Stomach (tissue), 9 donors: Measurements from ENCODE around the gene UNC5A. TPM values are rescaled to one million over a fixed set of nuclear protein-coding genes. Genes with fewer than 3 reads are reported as not detected.

Experiments
- DNase-seq, 2 donors: peaks; one replicate each; pipeline versions ENCODE4 v3.0.0 to v3.0.0-alpha.2; 2013 to 2019
- H3K27ac ChIP-seq, 5 donors: fragments of 200-600 bp in 4 of 5; sonication (generic) in 4 of 5; one replicate each; pipeline ENCODE4 v1.5.1; 2013 to 2019; ENCODE audit warnings: mild to moderate bottlenecking in 1 of 5, moderate library complexity in 1 of 5
- H3K27me3 ChIP-seq, 3 donors: fragments of 200-600 bp; sonication (generic); one replicate each; pipeline ENCODE4 v1.5.1; 2017 to 2019; ENCODE audit warnings: mixed run types in 1 of 3
- H3K36me3 ChIP-seq, 4 donors: fragments of 200-600 bp; sonication (generic); 1 replicate in 3 of 4; 2 replicates in 1 of 4; pipeline ENCODE4 v1.5.1; 2016 to 2019
- H3K4me1 ChIP-seq, 4 donors: fragments of 200-600 bp; sonication (generic); one replicate each; pipeline ENCODE4 v1.5.1; 2016 to 2019
- H3K4me3 ChIP-seq, 4 donors: fragments of 200-600 bp; sonication (generic) in 3 of 4; one replicate each; pipeline ENCODE4 v1.5.1; 2016 to 2019; ENCODE audit warnings: mild to moderate bottlenecking in 1 of 4
- H3K9me3 ChIP-seq, 4 donors: fragments of 200-600 bp; sonication (generic); one replicate each; pipeline ENCODE4 v1.5.1; 2016 to 2019
- EP300 ChIP-seq: sonication (generic); formaldehyde crosslinking; IDR thresholded peaks from one replicate; pipeline ENCODE4 v1.6.1; 2017; ENCODE audit warnings: antibody characterized with exemption
- POLR2A ChIP-seq, 4 donors: fragments of 450-650 bp; IDR thresholded peaks; one replicate each; pipeline ENCODE4 v1.6.1; 2016; ENCODE audit warnings: antibody characterized with exemption in 4 of 4, control low read depth in 2 of 4, mild to moderate bottlenecking in 1 of 4, moderate library complexity in 1 of 4
- POLR2AphosphoS5 ChIP-seq, 3 donors: sonication (generic); formaldehyde crosslinking; IDR thresholded peaks; one replicate each; pipeline ENCODE4 v1.6.1; 2016; ENCODE audit warnings: antibody characterized with exemption in 3 of 3
- WGBS, 5 donors: extraction: QIAGEN DNeasy Blood & Tissue Kit in 3 of 5; methylation state at CpG; one replicate each; pipeline versions ENCODE4 v1.1.5 to v1.1.7; 2013 to 2018; 5-methylcytosine and 5-hydroxymethylcytosine counted together
- intact Hi-C: fragments of 100-400 bp; cut with DNase I; formaldehyde crosslinking; loops from one replicate; pipeline ENCODE4 v1.15.1; 2023; ENCODE audit warnings: low total_unique reads
- polyA plus RNA-seq, 3 donors: library from polyadenylated mRNA; stranded (reverse); fragments of 200-250 nt; gene quantifications; one replicate each; pipeline ENCODE4 v1.2.3, GENCODE V29; 2013
- total RNA-seq, 5 donors: library from RNA; depleted of rRNA; stranded (reverse); fragments of >200 nt; gene quantifications; one replicate each; pipeline versions ENCODE4 v1.1.0 to v1.2.3, GENCODE V29; 2014 to 2016
- TF ChIP-seq, protein P1 (sequence below), 7 experiments: fragments of 450-650 bp in 4 of 7; fragments of 200-600 bp in 3 of 7; sonication (generic) in 3 of 7; IDR thresholded peaks; one replicate each; pipeline ENCODE4 v1.5.1; 2016 to 2019; ENCODE audit warnings: antibody characterized with exemption in 7 of 7, control low read depth in 2 of 7, mild to moderate bottlenecking in 1 of 7
- donor health status: healthy with polysubstance abuse.
- donor health status: Bipolar disorder and iron deficiency.
- donor health status: healthy.

UNC5A gene
- total and polyA plus RNA-seq, 8 donors, result 0.08 to 0.72 (median 0.46) TPM; not detected in 4

DNA sequence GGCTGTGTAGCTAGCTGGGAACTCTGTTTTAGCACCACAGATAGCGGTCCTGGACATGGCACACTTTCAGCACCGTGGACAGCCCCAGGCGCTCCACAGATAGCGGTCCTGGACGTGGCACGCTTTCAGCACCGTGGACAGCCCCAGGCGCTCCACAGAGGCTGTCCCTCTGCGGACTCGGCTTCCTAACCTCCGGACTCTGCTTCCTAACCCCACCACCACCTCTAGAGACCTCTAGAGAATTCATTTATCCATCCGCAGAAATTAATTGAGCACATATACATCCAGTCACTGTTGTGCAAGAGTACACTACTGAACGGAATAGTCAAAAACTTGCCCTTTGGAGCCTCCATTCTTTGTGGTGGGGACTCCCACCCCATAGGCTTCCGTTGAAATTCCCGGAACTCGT, 27.4 kb downstream of the UNC5A start:
- WGBS, 5 donors, result 16 to 25% (median 23%) methylated on average over 15 to 16 of the region's 16 CpGs
- H3K27me3 ChIP-seq, result peaks cover 0 to 62% (median 16%) of the 10 kb centered on the region in 3 donors
- no peak overlapping the region for H3K4me3 ChIP-seq
- intact Hi-C loops, result no loop called here
- no peaks in the 10 kb centered on the region for H3K9me3 ChIP-seq
- DNase-seq, result peak; percentile 82 to 97
- no peaks in the 10 kb centered on the region for H3K36me3 ChIP-seq
- TF ChIP-seq POLR2A (IDR thresholded peaks at IDR 0.05), result no peak
- TF ChIP-seq POLR2AphosphoS5 (IDR thresholded peaks at IDR 0.05), result peak in 1 of 3 donors; percentile 44
- no peak overlapping the region for H3K27ac ChIP-seq
- H3K4me1 ChIP-seq, result no peaks in the 10 kb centered on the region

DNA sequence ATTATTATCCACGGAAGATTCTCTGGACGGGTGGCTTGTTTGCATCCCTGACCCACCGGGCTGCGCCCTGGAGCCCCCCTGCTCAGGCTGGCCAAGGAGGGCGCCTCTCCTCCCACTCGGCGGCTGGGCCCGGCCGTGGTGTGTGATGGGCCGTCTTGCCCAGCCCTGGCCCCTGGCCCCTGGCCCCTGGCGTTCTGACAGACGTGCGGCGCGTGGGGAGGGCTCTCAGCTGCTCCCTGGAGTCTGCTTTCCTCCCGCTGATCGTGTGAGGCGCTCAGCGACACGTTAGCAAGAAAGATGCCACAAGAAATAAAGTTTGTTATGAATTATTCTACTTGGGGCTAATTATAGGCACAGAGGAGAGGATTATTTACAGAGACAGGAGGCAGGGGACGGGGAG, 33.3 kb downstream of the UNC5A start:
- 32 to 52% (median 52%) methylated on average over 17 to 21 of the region's 21 CpGs for WGBS, 5 donors
- TF ChIP-seq, protein P1, sequence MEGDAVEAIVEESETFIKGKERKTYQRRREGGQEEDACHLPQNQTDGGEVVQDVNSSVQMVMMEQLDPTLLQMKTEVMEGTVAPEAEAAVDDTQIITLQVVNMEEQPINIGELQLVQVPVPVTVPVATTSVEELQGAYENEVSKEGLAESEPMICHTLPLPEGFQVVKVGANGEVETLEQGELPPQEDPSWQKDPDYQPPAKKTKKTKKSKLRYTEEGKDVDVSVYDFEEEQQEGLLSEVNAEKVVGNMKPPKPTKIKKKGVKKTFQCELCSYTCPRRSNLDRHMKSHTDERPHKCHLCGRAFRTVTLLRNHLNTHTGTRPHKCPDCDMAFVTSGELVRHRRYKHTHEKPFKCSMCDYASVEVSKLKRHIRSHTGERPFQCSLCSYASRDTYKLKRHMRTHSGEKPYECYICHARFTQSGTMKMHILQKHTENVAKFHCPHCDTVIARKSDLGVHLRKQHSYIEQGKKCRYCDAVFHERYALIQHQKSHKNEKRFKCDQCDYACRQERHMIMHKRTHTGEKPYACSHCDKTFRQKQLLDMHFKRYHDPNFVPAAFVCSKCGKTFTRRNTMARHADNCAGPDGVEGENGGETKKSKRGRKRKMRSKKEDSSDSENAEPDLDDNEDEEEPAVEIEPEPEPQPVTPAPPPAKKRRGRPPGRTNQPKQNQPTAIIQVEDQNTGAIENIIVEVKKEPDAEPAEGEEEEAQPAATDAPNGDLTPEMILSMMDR (IDR thresholded peaks at IDR 0.05), result no peak
- Histone ChIP-seq H3K36me3 (no peaks in the 10 kb centered on the region), H3K4me1 (no peaks in the 10 kb centered on the region), H3K27ac (no peak overlapping the region), H3K9me3 (no peaks in the 10 kb centered on the region), H3K27me3 (peaks cover 0 to 83% (median 19%) of the 10 kb centered on the region in 3 donors), H3K4me3 (no peak overlapping the region)
- DNase-seq, result no peak
- intact Hi-C loops, result no loop called here

DNA sequence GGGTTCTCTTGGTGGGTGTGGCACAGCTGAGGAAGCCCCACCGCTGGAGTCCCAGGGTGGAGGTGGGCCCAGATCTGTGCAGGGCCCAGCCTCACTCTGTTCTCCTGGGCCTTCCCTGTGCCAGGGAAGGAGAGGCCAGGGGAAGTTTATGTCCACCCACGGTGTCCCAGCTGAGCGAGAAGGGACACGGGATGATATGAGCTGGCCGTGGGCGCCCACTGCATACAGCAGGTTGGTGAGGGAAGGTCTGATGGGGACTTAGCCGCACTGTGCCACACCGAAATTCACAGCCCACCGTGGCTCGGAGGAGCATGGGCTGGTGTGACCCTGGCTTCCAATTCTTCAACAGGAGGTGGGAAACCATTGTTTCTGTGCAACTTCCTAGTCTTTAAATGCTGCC, 33.9 kb downstream of the UNC5A start:
- Histone ChIP-seq H3K27ac (no peak overlapping the region), H3K4me3 (no peak overlapping the region), H3K36me3 (no peaks in the 10 kb centered on the region), H3K27me3 (peaks cover 0 to 89% (median 19%) of the 10 kb centered on the region in 3 donors), H3K9me3 (no peaks in the 10 kb centered on the region), H3K4me1 (no peaks in the 10 kb centered on the region)
- intact Hi-C loops, result no loop called here
- WGBS, 5 donors, result 77 to 82% (median 79%) methylated on average over 9 to 10 of the region's 10 CpGs
- no peak for DNase-seq
- TF ChIP-seq POLR2A (IDR thresholded peaks at IDR 0.05) (no peak), POLR2AphosphoS5 (IDR thresholded peaks at IDR 0.05) (no peak), EP300 (no peak)
- TF ChIP-seq, protein P1 (IDR thresholded peaks at IDR 0.05), result no peak

DNA sequence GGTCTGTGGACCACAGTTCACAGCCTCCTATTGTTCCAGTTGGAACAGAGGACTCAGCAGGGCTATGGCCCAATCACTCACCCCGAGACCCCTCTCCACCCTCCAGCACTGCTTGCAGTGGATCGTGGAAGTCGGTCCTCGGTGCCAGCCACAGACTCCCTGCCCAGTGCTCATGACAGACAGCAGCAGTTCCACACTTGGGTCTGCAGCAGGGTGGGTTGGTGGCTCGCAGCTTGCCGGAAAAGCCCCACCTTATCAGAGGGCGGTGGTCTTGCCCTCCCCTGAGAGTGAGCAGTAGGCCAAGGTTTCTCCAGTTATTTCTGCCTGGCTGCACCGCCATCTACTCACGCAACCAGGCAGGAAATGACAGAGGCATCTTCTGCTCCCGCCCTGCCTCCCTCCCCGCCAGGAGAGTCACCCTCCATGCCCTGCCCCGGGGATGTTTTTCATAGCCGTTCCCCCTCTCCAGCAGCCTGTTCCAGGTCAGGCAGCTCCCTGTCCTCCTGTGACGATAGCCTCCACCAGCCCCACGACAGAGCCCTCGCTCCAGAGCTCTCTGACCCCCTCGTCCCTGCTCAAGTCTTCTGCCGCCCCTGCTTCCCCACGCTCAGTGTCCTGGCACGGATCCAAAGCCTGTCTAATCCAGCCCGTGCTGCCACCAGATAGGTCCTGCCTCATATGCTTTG, 34.5 kb downstream of the UNC5A start:
- Histone ChIP-seq H3K4me3 (no peak overlapping the region), H3K27ac (no peak overlapping the region), H3K4me1 (no peaks in the 10 kb centered on the region), H3K27me3 (peaks cover 0 to 94% (median 25%) of the 10 kb centered on the region in 3 donors), H3K9me3 (no peaks in the 10 kb centered on the region), H3K36me3 (no peaks in the 10 kb centered on the region)
- no peak for TF ChIP-seq POLR2A (IDR thresholded peaks at IDR 0.05)
- TF ChIP-seq, protein P1 (IDR thresholded peaks at IDR 0.05), result no peak
- intact Hi-C loops, result no loop called here
- no peak for DNase-seq
- WGBS, 5 donors, result 42 to 70% (median 63%) methylated on average over 18 to 21 of the region's 21 CpGs

DNA sequence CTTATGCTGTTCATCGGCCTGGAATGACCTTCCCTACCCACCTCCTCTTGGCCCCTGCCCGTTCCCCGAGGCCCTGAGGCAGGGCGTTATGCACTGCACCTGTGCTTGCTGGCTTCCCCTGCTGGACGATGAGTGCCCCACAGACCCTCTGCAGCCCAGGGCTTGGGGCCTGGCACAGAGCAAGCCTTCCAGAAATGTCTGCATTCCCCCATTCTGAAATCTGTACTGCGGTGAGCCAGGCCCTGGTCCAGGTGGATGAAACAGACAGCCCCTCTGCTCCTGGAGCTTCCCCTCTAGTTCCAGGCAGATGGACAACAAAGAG, 35.0 kb downstream of the UNC5A start:
- WGBS, 5 donors, result 49 to 63% (median 60%) methylated on average over 6 of the region's 6 CpGs
- no peak for TF ChIP-seq EP300
- TF ChIP-seq, protein P1 (IDR thresholded peaks at IDR 0.05), result no peak
- no peak for TF ChIP-seq POLR2AphosphoS5 (IDR thresholded peaks at IDR 0.05)
- TF ChIP-seq POLR2A (IDR thresholded peaks at IDR 0.05), result no peak

More for the DNA sequence above, 35.0 kb downstream of the UNC5A start:
- DNase-seq, result no peak
- Histone ChIP-seq H3K9me3 (no peaks in the 10 kb centered on the region), H3K27ac (no peak overlapping the region), H3K27me3 (peaks cover 0 to 94% (median 28%) of the 10 kb centered on the region in 3 donors), H3K4me1 (no peaks in the 10 kb centered on the region), H3K36me3 (no peaks in the 10 kb centered on the region), H3K4me3 (no peak overlapping the region)
- intact Hi-C loops, result no loop called here
